GM12878 (cell line): Measurements from ENCODE around the gene MT1HL1. TPM values are rescaled to one million over a fixed set of nuclear protein-coding genes. Genes with fewer than 3 reads are reported as not detected.

Experiments used
- ATAC-seq: fragments of 200-7000 bp; cut with Tn5 transposase; 3 replicates; pipeline ENCODE4 v1.9.1; 2020; ENCODE audit warnings: mild to moderate bottlenecking, moderate library complexity
- BruUV-seq: library from RNA; stranded (reverse); fragments of 400-500 nt; replicated peaks from 2 replicates; lab custom pipeline; 2021; lab: Mats Ljungman, UMichigan
- CTCF ChIA-PET: fragments of 300-600 bp; sonication (Branson Sonifier 250); formaldehyde crosslinking; extraction: SDS; loops from one replicate; lab custom pipeline; 2021; ENCODE audit warnings: inconsistent platforms; lab: Yijun Ruan, JAX
- POLR2A ChIA-PET: fragments of 350-600 bp; formaldehyde crosslinking; extraction: SDS; loops from one replicate; lab custom pipeline; 2021; ENCODE audit warnings: inconsistent platforms; lab: Charles Lee
- RAD21 ChIA-PET: fragments of 300-600 bp; sonication (Branson Sonifier 250); formaldehyde crosslinking; loops from one replicate; lab custom pipeline; 2023; ENCODE audit warnings: antibody characterized with exemption; ENCODE audit not compliant: unreplicated experiment; lab: Charles Lee
- SMC1A ChIA-PET: fragments of 300-600 bp; sonication (Branson Sonifier 250); formaldehyde crosslinking; loops from one replicate; lab custom pipeline; 2023; ENCODE audit not compliant: unreplicated experiment, uncharacterized antibody; lab: Charles Lee
- DNase-seq: peaks from one replicate; pipeline ENCODE4 v3.0.0-alpha.2; 2011; ENCODE audit warnings: low read depth, low spot score
- FAIRE-seq: peaks from 3 replicates; lab custom pipeline; 2011; peaks lifted over from hg19 to GRCh38; lab: Jason Lieb, UNC
- H2AFZ ChIP-seq: 2 replicates; pipeline ENCODE4 v1.6.0; 2011; ENCODE audit warnings: low read depth, low read length, control low read depth; ENCODE audit not compliant: control insufficient read depth
- H3K27ac ChIP-seq: 2 replicates; pipeline ENCODE4 v1.5.1; 2011; ENCODE audit warnings: control low read depth; ENCODE audit not compliant: control insufficient read depth, insufficient read depth
- H3K27me3 ChIP-seq, 2 experiments: replicated peaks in 1 of 2; 2 replicates each; pipeline versions ENCODE4 v1.6.0 to v1.6.1; 2011; ENCODE audit warnings: low read length in 1 of 2; ENCODE audit not compliant: control insufficient read depth in 2 of 2, insufficient read depth in 2 of 2
- H3K36me3 ChIP-seq, 2 experiments: 2 replicates each; pipeline ENCODE4 v1.5.1; 2011; ENCODE audit warnings: low read length in 1 of 2; ENCODE audit not compliant: control insufficient read depth in 2 of 2, insufficient read depth in 2 of 2
- H3K4me1 ChIP-seq: 2 replicates; pipeline ENCODE4 v1.6.1; 2011; ENCODE audit warnings: mild to moderate bottlenecking, low read length, moderate library complexity, mixed read lengths; ENCODE audit not compliant: control insufficient read depth, insufficient read depth
- H3K4me2 ChIP-seq: 2 replicates; pipeline ENCODE4 v1.6.0; 2011; ENCODE audit warnings: control low read depth; ENCODE audit not compliant: control insufficient read depth, insufficient read depth
- H3K4me3 ChIP-seq: fragments of 200-600 bp; sonication (generic); 2 replicates; pipeline ENCODE4 v1.5.1; 2016
- H3K79me2 ChIP-seq: 2 replicates; pipeline ENCODE4 v1.6.0; 2011; ENCODE audit warnings: low read length; ENCODE audit not compliant: control insufficient read depth, insufficient read depth
- H3K9ac ChIP-seq: 2 replicates; pipeline ENCODE4 v1.8.0; 2011; ENCODE audit warnings: low read length, control low read depth, mixed read lengths; ENCODE audit not compliant: control insufficient read depth, insufficient read depth
- H3K9me3 ChIP-seq: replicated peaks from 3 replicates; pipeline ENCODE4 v1.5.1; 2011; ENCODE audit warnings: mild to moderate bottlenecking, low read length; ENCODE audit not compliant: control insufficient read depth, insufficient read depth
- H4K20me1 ChIP-seq: 2 replicates; pipeline ENCODE4 v1.6.0; 2011; ENCODE audit not compliant: control insufficient read depth, insufficient read depth
- ASH2L ChIP-seq: fragments of 300-600, 200-600 bp; sonication (generic); IDR thresholded peaks from 2 replicates; pipeline ENCODE4 v1.6.1; 2017; ENCODE audit warnings: low read depth, mild to moderate bottlenecking, borderline replicate concordance
- BHLHE40 ChIP-seq, 2 experiments: fragments of 450-650 bp in 1 of 2; IDR thresholded peaks; 2 replicates each; pipeline ENCODE4 v1.6.1; 2011 to 2017; ENCODE audit warnings: low read depth in 2 of 2, borderline replicate concordance in 1 of 2, improper control_type of control experiment in 1 of 2, low read length in 1 of 2, mild to moderate bottlenecking in 1 of 2
- HDAC6 ChIP-seq: fragments of 200-600 bp; sonication (generic); IDR thresholded peaks from one replicate; pipeline ENCODE4 v1.8.0; 2017; ENCODE audit warnings: antibody characterized with exemption; ENCODE audit not compliant: unreplicated experiment
- HDGF ChIP-seq: fragments of 450-650 bp; IDR thresholded peaks from 2 replicates; pipeline ENCODE4 v1.6.1; 2016; ENCODE audit warnings: antibody characterized with exemption
- IKZF2 ChIP-seq, 2 experiments: fragments of 450-650 bp; IDR thresholded peaks; 2 replicates each; pipeline ENCODE4 v1.6.1; 2017; ENCODE audit warnings: mild to moderate bottlenecking in 2 of 2, moderate library complexity in 2 of 2
- NKRF ChIP-seq: fragments of 450-650 bp; conservative IDR thresholded peaks from 2 replicates; pipeline ENCODE4 v1.6.1; 2017; ENCODE audit warnings: mild to moderate bottlenecking, moderate library complexity
- PAX8 ChIP-seq: fragments of 450-650 bp; IDR thresholded peaks from 2 replicates; pipeline ENCODE4 v1.6.1; 2017; ENCODE audit warnings: mild to moderate bottlenecking, moderate library complexity
- RAD21 ChIP-seq: IDR thresholded peaks from 2 replicates; pipeline ENCODE4 v1.6.1; 2011; ENCODE audit warnings: mild to moderate bottlenecking, low read depth, low read length, moderate library complexity; ENCODE audit not compliant: insufficient read depth
- SIN3A ChIP-seq: IDR thresholded peaks from 2 replicates; pipeline ENCODE4 v1.6.1; 2012; ENCODE audit warnings: low read depth, low read length, improper control_type of control experiment
- SMARCA5 ChIP-seq: fragments of 450-650 bp; IDR thresholded peaks from 2 replicates; pipeline ENCODE4 v1.6.1; 2017; ENCODE audit warnings: mild to moderate bottlenecking
- STAT1 ChIP-seq: fragments of 450-650 bp; conservative IDR thresholded peaks from 2 replicates; pipeline ENCODE4 v1.6.1; 2014; ENCODE audit warnings: antibody characterized with exemption, mild to moderate bottlenecking
- SUZ12 ChIP-seq: fragments of 200-600 bp; sonication (generic); IDR thresholded peaks from one replicate; pipeline ENCODE4 v1.6.1; 2018; ENCODE audit warnings: antibody characterized with exemption, mild to moderate bottlenecking; ENCODE audit not compliant: unreplicated experiment
- TCF3 ChIP-seq: IDR thresholded peaks from 2 replicates; pipeline ENCODE4 v1.6.1; 2012; ENCODE audit warnings: low read depth, mild to moderate bottlenecking, low read length, borderline replicate concordance; ENCODE audit not compliant: insufficient read depth
- ZNF217 ChIP-seq: fragments of 450-650 bp; IDR thresholded peaks from 2 replicates; pipeline ENCODE4 v1.6.1; 2017; ENCODE audit warnings: antibody characterized with exemption, mild to moderate bottlenecking
- ZNF274 ChIP-seq: IDR thresholded peaks from one replicate; pipeline ENCODE4 v1.8.0; 2011; ENCODE audit not compliant: insufficient read length, insufficient read depth
- WGBS: methylation state at CpG from one replicate; pipeline ENCODE4 v1.1.6; 2016; ENCODE audit warnings: low lambda C conversion rate; ENCODE audit not compliant: insufficient replicate concordance, insufficient coverage; ENCODE audit errors: missing lambda C conversion rate; 5-methylcytosine and 5-hydroxymethylcytosine counted together
- in situ Hi-C: fragments of 300-500 bp; cut with MboI; formaldehyde crosslinking; loops from 9 replicates; pipeline ENCODE4 v1.14.3; 2018; ENCODE audit warnings: mixed read lengths
- intact Hi-C: fragments of 100-400 bp; cut with micrococcal nuclease; formaldehyde crosslinking; loops from one replicate; pipeline ENCODE4 v1.14.2; 2022; ENCODE audit not compliant: unreplicated experiment
- polyA plus RNA-seq, 11 experiments: library from polyadenylated mRNA; depleted of rRNA in 4 of 11; unstranded in 6 of 11; stranded (reverse) in 5 of 11; fragments of >200 nt; fragmentation: Nextera tagmentation in 4 of 11; fragmentation: Illumina TruSeq in 1 of 11; extraction: Ambion mirVana in 4 of 11; extraction: Trizol in 1 of 11; gene quantifications; 1 replicate in 1 of 11; 2 replicates in 10 of 11; pipeline versions ENCODE4 v1.2.1 to v1.2.3, GENCODE V29; 2011 to 2016; ENCODE audit warnings: inconsistent platforms in 2 of 11, missing spikeins in 2 of 11, low read depth in 1 of 11
- total RNA-seq, 4 experiments: library from RNA; depleted of rRNA in 3 of 4; stranded (reverse); fragments of >200 nt in 3 of 4; fragmentation: Illumina TruSeq in 1 of 4; extraction: Trizol in 1 of 4; gene quantifications; 2 replicates each; pipeline versions ENCODE4 v1.2.1 to v1.2.3, GENCODE V29; 2013 to 2021
- TF ChIP-seq, protein P1 (sequence below): fragments of 450-650 bp; IDR thresholded peaks from 2 replicates; pipeline ENCODE4 v1.6.1; 2017; ENCODE audit warnings: mild to moderate bottlenecking

Gene MT1HL1
- total and polyA plus RNA-seq, 10 of the 15 experiments (the other 5 are each of a cell fraction or from before 2014, with no cell fraction given), result not detected

- Histone ChIP-seq H2AFZ (no peak overlapping the region), H3K9me3 (no peaks in the 10 kb centered on the region), H3K36me3 (no peaks in the 10 kb centered on the region), H3K9ac (no peak overlapping the region), H3K4me2 (no peak overlapping the region), H3K27me3 (peaks cover 0 to 2% of the 10 kb centered on the region in 2 experiments; a peak in 1 of 4 replicates), H4K20me1 (no peaks in the 10 kb centered on the region), H3K4me3 (no peak overlapping the region), H3K27ac (no peak overlapping the region), H3K79me2 (no peaks in the 10 kb centered on the region), H3K4me1 (no peaks in the 10 kb centered on the region)
- ATAC-seq (no peak), DNase-seq (no peak), FAIRE-seq (no peak)
- no peak for TF ChIP-seq NKRF
- no peak for TF ChIP-seq BHLHE40 (IDR thresholded peaks at IDR 0.05; ENCODE audit: borderline replicate concordance in 1 of 2, low read depth in 2 of 2, low read length in 1 of 2)
- no peak for TF ChIP-seq HDAC6
- ChIA-PET RAD21 (no interaction called here), CTCF (no interaction called here), POLR2A (no interaction called here), SMC1A (no interaction called here)
- intact Hi-C loops, result no loop called here
- BruUV-seq, result no TSS peak
- WGBS, result 45% methylated on average over 4 of the region's 4 CpGs
- in situ Hi-C loops, result no loop called here
Measured at GRCh38 chr1:237000191-237000590, 4.0 kb downstream of the MT1HL1 start.

GRCh38 chr1:236998546-236998945 lies 5.7 kb downstream of the MT1HL1 start:
- no peak overlapping the region for H3K4me3 ChIP-seq
- H3K79me2 ChIP-seq, result no peaks in the 10 kb centered on the region
- no peaks in the 10 kb centered on the region for H3K36me3 ChIP-seq
- SMC1A ChIA-PET, result no interaction called here
- CTCF ChIA-PET, result no interaction called here
- POLR2A ChIA-PET, result no interaction called here
- no peak overlapping the region for H3K27ac ChIP-seq
- intact Hi-C loops, result no loop called here
- ATAC-seq, result no peak
- no peaks in the 10 kb centered on the region for H3K9me3 ChIP-seq
- no peak overlapping the region for H2AFZ ChIP-seq
- in situ Hi-C loops, result no loop called here
- BruUV-seq, result no TSS peak
- TF ChIP-seq IKZF2 (IDR thresholded peaks at IDR 0.05), result no peak
- no peak for TF ChIP-seq ZNF217
- TF ChIP-seq ZNF274, result no peak
- TF ChIP-seq RAD21, result no peak
- TF ChIP-seq SIN3A, result no peak
- TF ChIP-seq ASH2L, result no peak
- no peak for TF ChIP-seq PAX8
- TF ChIP-seq TCF3, result no peak
- no peak for TF ChIP-seq STAT1
- no peak for TF ChIP-seq SUZ12
- no peak for TF ChIP-seq HDGF
- TF ChIP-seq, protein P1, sequence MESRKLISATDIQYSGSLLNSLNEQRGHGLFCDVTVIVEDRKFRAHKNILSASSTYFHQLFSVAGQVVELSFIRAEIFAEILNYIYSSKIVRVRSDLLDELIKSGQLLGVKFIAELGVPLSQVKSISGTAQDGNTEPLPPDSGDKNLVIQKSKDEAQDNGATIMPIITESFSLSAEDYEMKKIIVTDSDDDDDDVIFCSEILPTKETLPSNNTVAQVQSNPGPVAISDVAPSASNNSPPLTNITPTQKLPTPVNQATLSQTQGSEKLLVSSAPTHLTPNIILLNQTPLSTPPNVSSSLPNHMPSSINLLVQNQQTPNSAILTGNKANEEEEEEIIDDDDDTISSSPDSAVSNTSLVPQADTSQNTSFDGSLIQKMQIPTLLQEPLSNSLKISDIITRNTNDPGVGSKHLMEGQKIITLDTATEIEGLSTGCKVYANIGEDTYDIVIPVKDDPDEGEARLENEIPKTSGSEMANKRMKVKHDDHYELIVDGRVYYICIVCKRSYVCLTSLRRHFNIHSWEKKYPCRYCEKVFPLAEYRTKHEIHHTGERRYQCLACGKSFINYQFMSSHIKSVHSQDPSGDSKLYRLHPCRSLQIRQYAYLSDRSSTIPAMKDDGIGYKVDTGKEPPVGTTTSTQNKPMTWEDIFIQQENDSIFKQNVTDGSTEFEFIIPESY, result no peak
- TF ChIP-seq SMARCA5, result no peak
- DNase-seq, result no peak
- H3K4me1 ChIP-seq, result no peaks in the 10 kb centered on the region
- peaks cover 0 to 2% of the 10 kb centered on the region in 2 experiments; a peak in 1 of 4 replicates for H3K27me3 ChIP-seq
- no peak overlapping the region for H3K4me2 ChIP-seq
- H4K20me1 ChIP-seq, result no peaks in the 10 kb centered on the region
- H3K9ac ChIP-seq, result no peak overlapping the region
- 32% methylated on average over 3 of the region's 3 CpGs for WGBS
- RAD21 ChIA-PET, result no interaction called here
- FAIRE-seq, result no peak
